ENCODE measurements around the gene DHCR24.
"Not testable (repeated sequence)": the region's sequence is repeated elsewhere in the genome, so short reads cannot be mapped to it uniquely, and the experiment has no call there.

Gene DHCR24

DNA sequence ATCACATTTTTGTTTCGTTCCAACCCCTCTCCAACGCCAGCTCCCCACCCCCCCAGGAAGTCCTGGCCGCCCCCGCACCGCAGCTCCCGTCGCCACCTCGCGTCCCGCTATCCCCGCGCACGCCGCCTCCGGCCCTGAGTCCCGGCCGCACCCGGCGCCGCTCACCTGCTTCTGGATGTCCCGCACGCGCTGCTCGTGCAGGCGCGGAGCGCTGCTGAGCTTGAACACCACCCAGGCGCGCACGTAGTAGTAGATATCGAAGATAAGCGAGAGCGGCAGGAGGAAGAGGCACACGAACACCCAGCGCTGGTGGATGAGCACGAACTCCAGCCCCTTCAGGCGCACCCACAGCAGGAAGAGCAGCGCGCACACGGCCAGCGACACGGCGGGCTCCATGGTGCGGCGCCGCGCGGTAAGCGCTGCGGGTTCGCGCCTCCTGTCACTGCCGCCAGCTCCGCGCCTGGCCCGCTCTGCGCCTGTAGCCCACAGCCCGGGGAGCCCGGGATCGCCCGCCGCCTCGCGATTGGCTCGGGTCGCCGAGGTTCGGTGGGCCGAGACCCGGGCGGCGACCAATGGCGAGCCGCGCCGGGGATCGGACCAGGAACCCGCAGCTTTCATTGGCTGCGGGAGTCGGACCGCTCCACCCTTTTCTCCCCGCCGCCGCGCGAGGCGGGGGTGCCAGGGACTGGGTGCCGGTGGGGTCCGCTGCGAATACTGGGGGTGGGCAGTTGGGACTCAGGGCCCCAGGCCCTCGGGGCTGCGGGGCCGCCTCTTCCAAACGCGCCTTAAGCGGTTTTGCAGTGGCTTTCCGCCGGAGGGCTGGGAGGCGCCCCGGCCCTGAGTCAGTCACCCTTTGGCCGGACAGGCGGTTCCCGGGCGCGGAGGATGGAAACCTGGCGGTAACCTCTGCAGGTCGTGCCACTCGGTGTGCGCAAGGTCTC lies at the start of gene DHCR24:
DHCR24 (minus strand) TSS at position 472 of the 941 bp plus-strand sequence; CDS start at position 396, 76 bp downstream.
- DNase-seq (ENCODE audit: low read depth in 2 of 2): peak; percentile 18 to 73

GRCh38 chr1:54936791-54937190 lies 49.8 kb upstream of the DHCR24 start:
- no peak for DNase-seq (ENCODE audit: low read depth in 2 of 2)

DNA sequence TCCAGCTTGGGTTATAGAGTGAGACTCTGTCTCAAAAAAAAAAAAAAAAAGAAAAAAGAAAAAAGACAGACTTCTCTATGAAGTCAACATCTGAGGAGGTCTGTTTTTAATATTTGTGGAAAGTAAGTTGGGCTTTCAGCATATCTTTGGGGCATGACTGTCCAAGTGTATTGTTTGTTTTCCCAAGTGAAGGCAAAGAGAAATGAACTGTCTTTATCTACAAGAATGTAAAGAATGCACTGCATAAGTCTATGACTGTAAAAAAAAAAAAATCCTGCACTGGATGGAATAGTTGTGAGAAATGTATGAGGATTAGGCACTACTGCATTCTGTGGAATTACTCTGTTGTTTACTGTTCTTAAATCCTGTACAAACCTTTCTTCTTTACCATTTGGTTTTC lies 47.9 kb upstream of the DHCR24 start:
- DNase-seq (ENCODE audit: low read depth in 2 of 2): no peak

GRCh38 chr1:54934081-54934480 lies 47.1 kb upstream of the DHCR24 start:
- DNase-seq (ENCODE audit: low read depth in 2 of 2): not testable (repeated sequence)

DNA sequence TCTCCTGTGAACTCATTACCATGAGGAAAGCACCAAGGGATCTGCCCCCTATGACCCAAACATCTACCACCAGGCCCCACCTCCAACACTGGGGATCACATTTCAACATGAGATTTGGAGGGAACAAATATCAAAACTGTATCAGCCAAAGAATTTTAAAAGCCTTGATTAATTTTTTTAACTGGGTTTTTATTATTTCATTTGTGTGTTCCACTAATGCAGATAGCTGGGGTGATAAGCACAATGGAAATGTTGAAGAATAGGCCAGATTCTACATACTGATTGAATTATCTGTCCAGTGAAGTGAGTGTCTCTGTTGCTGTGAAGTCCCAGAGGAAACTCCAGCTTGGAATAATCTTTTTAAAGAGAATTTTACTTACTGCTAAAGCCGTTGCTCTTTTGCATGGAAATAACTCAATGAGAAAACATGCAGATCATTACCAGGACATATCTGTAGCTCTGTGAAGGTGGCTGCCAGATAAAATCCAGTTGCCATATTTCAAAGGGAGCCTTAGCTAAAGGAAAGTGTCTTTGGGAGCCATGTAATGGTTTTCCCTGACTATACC lies 44.4 kb upstream of the DHCR24 start:
- no peak for DNase-seq (ENCODE audit: low read depth in 2 of 2)

DNA sequence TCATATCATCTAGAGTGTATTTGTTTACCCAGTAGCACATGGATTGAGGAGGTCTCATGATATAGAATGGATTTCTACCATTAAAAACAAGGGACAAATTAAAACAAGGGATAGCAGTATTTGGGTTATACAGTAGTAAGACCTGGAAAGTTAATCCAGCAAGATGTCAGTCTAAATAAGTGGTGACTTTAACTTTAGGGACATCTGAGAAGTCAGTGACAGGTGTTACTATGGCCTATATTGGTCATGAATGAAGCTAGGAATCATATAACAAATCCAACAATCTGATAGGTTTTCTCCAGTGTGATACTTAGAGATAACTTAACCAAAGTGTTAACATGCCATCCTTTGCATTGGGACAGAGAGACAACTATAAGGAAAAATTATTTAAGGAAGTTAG lies 42.7 kb upstream of the DHCR24 start:
- DNase-seq (ENCODE audit: low read depth in 2 of 2): no peak

GRCh38 chr1:54928327-54928726 lies 41.3 kb upstream of the DHCR24 start:
- DNase-seq (ENCODE audit: low read depth in 2 of 2): no peak

DNA sequence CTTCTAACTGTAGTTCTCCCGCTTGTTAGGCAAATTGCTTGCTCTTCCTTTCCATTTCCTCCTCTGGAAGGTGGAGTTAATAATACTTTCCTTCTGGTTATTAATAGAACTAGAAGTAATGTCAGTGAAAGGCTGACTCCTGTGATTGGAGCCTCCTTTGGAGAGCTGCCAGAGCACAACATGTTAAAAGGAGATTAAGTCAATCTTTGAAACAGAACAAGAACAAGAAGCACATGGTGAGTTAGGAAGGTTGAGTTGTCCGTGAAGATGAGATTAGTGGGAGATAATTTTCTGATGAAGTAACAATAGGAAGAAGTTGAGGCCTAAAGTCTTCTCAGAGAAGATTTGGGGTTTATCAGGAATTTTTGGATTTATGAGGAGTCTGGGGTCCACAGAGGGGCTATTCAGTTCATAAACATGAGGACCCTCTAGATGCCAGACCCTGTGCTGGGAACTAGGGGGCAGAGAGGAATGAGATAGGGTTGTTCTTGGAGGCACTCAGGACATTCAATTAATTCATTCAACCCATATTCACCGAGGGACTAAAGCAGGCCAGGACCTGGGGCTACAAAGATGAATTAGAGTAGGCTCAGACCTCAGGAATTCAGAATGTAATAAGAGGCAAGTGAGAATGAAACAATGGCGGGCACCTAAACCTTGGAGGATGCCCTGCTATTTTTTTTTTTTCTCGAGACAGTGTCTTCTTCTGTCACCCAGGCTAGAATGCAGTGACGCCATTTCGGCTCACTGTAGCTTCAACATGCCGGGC lies 40.7 kb upstream of the DHCR24 start:
- DNase-seq (ENCODE audit: low read depth in 2 of 2): no peak

GRCh38 chr1:54926970-54927369 lies 40.0 kb upstream of the DHCR24 start:
- no peak for DNase-seq (ENCODE audit: low read depth in 2 of 2)

GRCh38 chr1:54922921-54923421 lies 36.0 kb upstream of the DHCR24 start:
- no peak for DNase-seq (ENCODE audit: low read depth in 2 of 2)

DNA sequence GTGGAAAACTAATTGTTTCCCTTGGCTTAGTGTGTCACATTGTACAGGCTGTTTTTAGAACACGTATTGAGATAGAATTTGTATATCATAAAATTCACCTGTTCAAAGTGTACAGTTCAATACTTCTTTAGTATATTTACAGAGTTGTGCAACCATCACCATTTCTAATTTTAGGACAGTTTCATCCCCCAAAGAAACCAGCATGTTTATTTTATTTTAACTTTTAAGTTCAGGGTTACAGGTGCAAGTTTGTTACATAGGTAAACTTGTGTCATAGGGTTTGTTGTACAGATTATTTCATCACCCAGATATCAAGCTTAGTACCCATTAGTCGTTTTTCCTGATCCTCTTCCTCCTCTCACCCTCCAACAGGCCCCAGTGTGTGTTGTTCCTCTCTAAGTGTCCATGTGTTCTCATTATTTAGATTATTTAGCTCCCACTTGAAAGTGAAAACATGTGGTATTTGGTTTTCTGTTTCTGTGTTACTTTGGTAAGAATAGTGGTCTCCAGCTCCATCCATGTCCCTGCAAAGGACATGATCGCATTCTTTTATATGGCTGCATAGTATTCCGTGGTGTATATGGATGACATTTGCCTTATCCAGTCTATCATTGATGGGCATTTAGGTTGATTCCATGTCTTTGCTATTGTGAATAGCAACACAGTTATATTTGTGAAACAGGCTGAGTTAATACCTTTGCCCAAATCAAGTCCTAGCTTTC lies 35.2 kb upstream of the DHCR24 start:
- no peak for DNase-seq (ENCODE audit: low read depth in 2 of 2)

DNA sequence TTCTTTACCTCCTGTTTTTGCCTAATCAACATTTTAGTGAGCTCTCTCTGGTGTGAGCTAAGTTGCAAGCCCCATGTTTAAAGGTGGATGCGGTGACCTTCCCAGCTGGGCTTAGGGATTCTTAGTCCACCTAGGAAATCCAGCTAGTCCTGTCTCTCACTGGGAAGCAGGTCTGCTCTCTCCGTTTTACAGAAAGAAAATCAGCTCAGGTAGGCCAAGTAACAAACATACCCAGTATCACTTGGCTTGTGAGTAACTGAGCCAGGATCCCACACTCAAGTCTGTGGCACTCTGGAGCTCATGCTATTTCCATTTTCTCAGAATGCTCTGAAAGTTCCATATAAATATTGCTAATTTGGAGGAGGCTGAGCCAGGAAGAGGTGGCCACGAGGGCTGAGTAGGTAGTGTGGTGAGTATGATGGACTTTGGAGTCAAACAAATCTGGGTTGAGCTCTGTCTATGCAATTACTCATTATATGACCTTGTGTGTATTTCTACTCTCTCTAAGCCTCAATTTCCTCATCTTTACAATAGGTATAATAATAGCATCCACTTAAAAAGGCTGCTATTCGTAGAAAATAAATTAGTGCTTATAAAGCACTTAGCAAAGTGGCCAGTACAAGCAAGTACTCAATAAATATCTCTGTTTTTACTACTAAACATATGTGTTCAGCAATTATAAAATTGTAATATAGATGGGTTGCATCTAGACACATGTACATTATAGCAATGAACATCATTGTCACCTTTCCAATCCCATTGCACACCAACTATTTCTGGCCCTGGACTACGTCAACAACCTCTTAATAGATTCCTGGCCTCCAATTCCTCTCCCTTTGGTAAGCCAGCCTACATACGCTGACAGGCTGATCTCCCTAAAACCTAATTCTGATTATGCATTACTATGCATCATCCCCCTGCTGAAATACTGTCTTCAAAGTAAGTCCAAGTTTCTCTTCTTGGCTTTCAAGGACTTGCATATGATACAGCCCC lies 32.7 kb upstream of the DHCR24 start:
- no peak for DNase-seq (ENCODE audit: low read depth in 2 of 2)

DNA sequence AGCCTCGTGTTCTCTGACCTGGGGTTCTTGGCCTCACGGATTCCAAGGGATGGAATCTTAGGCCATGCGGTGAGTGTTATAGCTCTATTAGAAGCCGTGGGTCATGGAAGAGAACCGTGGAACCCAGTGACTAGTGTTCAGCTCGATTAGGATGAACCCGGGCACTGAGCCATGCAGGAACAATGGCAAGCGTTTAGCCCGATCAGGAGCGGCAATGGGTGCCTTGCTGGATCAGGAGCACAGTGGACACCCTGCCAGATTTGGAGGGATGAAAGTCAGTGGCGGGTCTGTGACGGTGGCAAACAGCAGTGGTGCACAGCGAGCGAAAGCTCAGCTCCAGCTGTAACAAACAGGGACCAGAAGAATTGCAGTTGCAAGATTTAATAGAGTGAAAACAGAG lies 24.1 kb upstream of the DHCR24 start:
- DNase-seq (ENCODE audit: low read depth in 2 of 2): not testable (repeated sequence)

GRCh38 chr1:54906586-54906985 lies 19.6 kb upstream of the DHCR24 start:
- DNase-seq (ENCODE audit: low read depth in 2 of 2): no peak

DNA sequence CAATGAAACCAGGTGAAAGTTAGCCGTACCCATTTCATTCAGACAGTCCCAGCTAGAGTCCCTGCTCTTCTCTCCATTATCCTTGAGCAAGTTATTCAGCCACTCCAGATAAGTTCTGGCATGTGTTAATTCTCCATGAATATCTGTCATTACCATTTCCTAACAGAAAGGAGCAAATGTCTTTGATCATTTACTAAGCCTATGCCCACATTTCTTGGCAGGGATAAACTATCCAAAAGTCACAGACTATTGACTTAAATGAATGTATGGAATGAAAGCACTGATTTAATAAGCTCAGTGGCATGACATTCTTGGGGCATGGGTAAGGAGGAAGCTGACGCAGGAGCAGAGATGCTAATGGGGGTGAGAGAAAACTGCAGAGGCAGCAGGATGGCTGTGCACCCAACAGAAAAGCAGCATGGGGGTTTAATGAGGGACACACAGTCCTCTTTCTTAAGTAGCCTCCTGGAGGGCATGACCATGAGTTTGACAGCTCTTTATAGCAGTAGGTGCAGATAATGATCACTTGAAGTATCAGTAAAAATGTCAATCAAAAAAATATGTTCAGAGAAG lies 17.6 kb upstream of the DHCR24 start:
- DNase-seq (ENCODE audit: low read depth in 2 of 2): no peak

DNA sequence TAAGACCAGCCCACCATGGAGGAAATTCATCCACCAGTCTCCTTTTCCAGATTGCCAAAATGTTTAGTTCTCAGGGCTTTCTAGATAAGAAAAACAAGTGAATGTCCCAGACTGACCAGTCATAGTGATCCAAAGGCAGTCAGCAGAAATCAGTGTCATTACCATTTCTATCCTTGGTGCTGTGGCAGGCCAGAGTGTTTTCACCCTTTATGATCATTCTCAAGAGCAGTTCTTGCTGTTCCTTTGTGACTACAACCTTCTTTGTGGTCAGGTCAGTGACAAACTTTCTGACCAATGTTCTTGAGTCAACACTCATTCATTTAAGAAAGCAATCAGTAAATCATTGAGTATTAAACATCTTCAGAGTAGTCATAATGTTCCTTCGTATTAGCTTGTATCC lies 7.3 kb upstream of the DHCR24 start:
- no peak for DNase-seq (ENCODE audit: low read depth in 2 of 2)

- DNase-seq (ENCODE audit: low read depth in 2 of 2): no peak
Observed at GRCh38 chr1:54892586-54892985, 5.6 kb upstream of the DHCR24 start.

GRCh38 chr1:54889132-54889725 lies 2.2 kb upstream of the DHCR24 start:
- DNase-seq (ENCODE audit: low read depth in 2 of 2): no peak

DNA sequence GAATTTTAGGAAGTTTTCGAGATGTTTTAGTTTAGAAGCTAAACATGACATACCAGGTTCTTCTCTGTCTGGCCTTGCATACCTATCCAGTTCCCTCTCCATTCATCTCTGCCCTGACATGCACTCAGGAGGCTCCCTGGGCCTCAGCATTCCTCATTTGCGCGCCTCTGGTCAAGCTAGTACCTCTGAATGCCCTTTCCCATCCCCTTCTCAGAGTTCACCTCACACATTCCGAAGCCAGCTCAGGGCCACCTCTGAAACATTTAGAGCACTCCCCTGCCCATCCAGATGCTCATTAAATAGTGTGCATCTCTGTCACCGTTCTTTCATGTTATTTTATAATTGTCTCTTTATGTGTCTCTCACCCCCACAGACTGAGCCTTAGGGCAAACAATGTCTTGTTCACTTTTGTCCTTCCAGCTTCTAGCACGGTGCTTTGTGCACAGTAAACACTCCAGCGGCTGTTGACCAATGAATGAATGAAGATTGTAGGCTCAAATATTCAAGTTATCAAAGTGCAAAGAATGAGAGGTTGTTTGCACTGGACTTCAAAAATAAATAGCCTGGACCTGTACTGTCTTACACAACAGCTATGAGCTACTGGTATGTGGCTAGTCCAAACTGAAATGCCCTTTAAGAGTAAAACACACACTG lies 1.2 kb upstream of the DHCR24 start:
- DNase-seq (ENCODE audit: low read depth in 2 of 2): no peak
